Rectal smooth muscle tissue (tissue), 1 donor: ENCODE measurements around the gene ARPP19.
"Not testable (repeated sequence)": the region's sequence is repeated elsewhere in the genome, so short reads cannot be mapped to it uniquely, and the experiment has no call there.

ENCODE experiments used
- H3K27ac ChIP-seq: one replicate; pipeline ENCODE4 v1.7.0; 2013; ENCODE audit warnings: low read depth, low read length, inconsistent platforms
- H3K27me3 ChIP-seq: one replicate; pipeline ENCODE4 v1.7.0; 2013; ENCODE audit warnings: low read length; ENCODE audit not compliant: control insufficient read depth, insufficient read depth
- H3K36me3 ChIP-seq: one replicate; pipeline ENCODE4 v1.7.0; 2013; ENCODE audit warnings: low read length; ENCODE audit not compliant: control insufficient read depth, insufficient read depth
- H3K4me1 ChIP-seq: one replicate; pipeline ENCODE4 v1.7.0; 2013; ENCODE audit warnings: low read length; ENCODE audit not compliant: control insufficient read depth, insufficient read depth
- H3K4me3 ChIP-seq: one replicate; pipeline ENCODE4 v1.7.0; 2013; ENCODE audit warnings: low read length
- H3K9ac ChIP-seq: one replicate; pipeline ENCODE4 v1.7.0; 2013; ENCODE audit warnings: low read length

Gene ARPP19

GRCh38 chr15:52521682-52522081 lies 47.1 kb downstream of the ARPP19 start:
- Histone ChIP-seq H3K4me1 (no peaks in the 10 kb centered on the region), H3K27me3 (no peaks in the 10 kb centered on the region)

GRCh38 chr15:52520421-52520820 lies 48.4 kb downstream of the ARPP19 start:
- Histone ChIP-seq H3K4me3 (no peak overlapping the region), H3K9ac (no peak overlapping the region), H3K27ac (no peak overlapping the region), H3K4me1 (no peaks in the 10 kb centered on the region), H3K27me3 (no peaks in the 10 kb centered on the region), H3K36me3 (no peaks in the 10 kb centered on the region)

More at GRCh38 chr15:52521682-52522081, 47.1 kb downstream of the ARPP19 start:
- no peak overlapping the region for H3K4me3 ChIP-seq
- H3K36me3 ChIP-seq: no peaks in the 10 kb centered on the region
- H3K9ac ChIP-seq: no peak overlapping the region
- H3K27ac ChIP-seq: no peak overlapping the region

GRCh38 chr15:52518487-52519371 lies 50.1 kb downstream of the ARPP19 start:
- no peaks in the 10 kb centered on the region for H3K36me3 ChIP-seq
- no peak overlapping the region for H3K4me3 ChIP-seq
- H3K9ac ChIP-seq: no peak overlapping the region
- no peaks in the 10 kb centered on the region for H3K4me1 ChIP-seq
- no peak overlapping the region for H3K27ac ChIP-seq
- H3K27me3 ChIP-seq: no peaks in the 10 kb centered on the region

- Histone ChIP-seq H3K27me3 (no peaks in the 10 kb centered on the region), H3K36me3 (no peaks in the 10 kb centered on the region), H3K4me1 (no peaks in the 10 kb centered on the region), H3K4me3 (no peak overlapping the region), H3K9ac (no peak overlapping the region), H3K27ac (no peak overlapping the region)
Observed at GRCh38 chr15:52517014-52517413, 51.8 kb downstream of the ARPP19 start.

GRCh38 chr15:52515343-52515742 lies 53.5 kb downstream of the ARPP19 start:
- Histone ChIP-seq H3K4me3 (no peak overlapping the region), H3K9ac (no peak overlapping the region), H3K36me3 (no peaks in the 10 kb centered on the region)

GRCh38 chr15:52514482-52514881 lies 54.3 kb downstream of the ARPP19 start:
- Histone ChIP-seq H3K9ac (no peak overlapping the region), H3K4me1 (no peaks in the 10 kb centered on the region), H3K27ac (no peak overlapping the region), H3K27me3 (no peaks in the 10 kb centered on the region), H3K4me3 (no peak overlapping the region), H3K36me3 (no peaks in the 10 kb centered on the region)

More at GRCh38 chr15:52515343-52515742, 53.5 kb downstream of the ARPP19 start:
- no peaks in the 10 kb centered on the region for H3K27me3 ChIP-seq
- H3K4me1 ChIP-seq: no peaks in the 10 kb centered on the region
- H3K27ac ChIP-seq: no peak overlapping the region

GRCh38 chr15:52512869-52513268 lies 56.0 kb downstream of the ARPP19 start:
- not testable (repeated sequence) for H3K4me1 ChIP-seq, H3K27ac ChIP-seq, H3K4me3 ChIP-seq, H3K27me3 ChIP-seq, H3K36me3 ChIP-seq, H3K9ac ChIP-seq

- Histone ChIP-seq H3K27ac (no peak overlapping the region), H3K4me3 (no peak overlapping the region), H3K27me3 (no peaks in the 10 kb centered on the region), H3K9ac (no peak overlapping the region), H3K4me1 (no peaks in the 10 kb centered on the region), H3K36me3 (no peaks in the 10 kb centered on the region)
Observed at GRCh38 chr15:52511084-52511483, 57.7 kb downstream of the ARPP19 start.

- Histone ChIP-seq H3K4me3 (no peak overlapping the region), H3K27me3 (no peaks in the 10 kb centered on the region), H3K4me1 (no peaks in the 10 kb centered on the region), H3K27ac (no peak overlapping the region), H3K9ac (no peak overlapping the region), H3K36me3 (no peaks in the 10 kb centered on the region)
Observed at GRCh38 chr15:52509500-52510245, 59.2 kb downstream of the ARPP19 start.

GRCh38 chr15:52506549-52506948 lies 62.3 kb downstream of the ARPP19 start:
- Histone ChIP-seq H3K27me3 (no peaks in the 10 kb centered on the region), H3K9ac (no peak overlapping the region), H3K4me3 (no peak overlapping the region), H3K4me1 (no peaks in the 10 kb centered on the region), H3K27ac (no peak overlapping the region), H3K36me3 (no peaks in the 10 kb centered on the region)

GRCh38 chr15:52505151-52505550 lies 63.7 kb downstream of the ARPP19 start:
- no peaks in the 10 kb centered on the region for H3K36me3 ChIP-seq
- no peaks in the 10 kb centered on the region for H3K27me3 ChIP-seq
- H3K4me1 ChIP-seq: no peaks in the 10 kb centered on the region
- no peak overlapping the region for H3K9ac ChIP-seq
- no peak overlapping the region for H3K27ac ChIP-seq
- H3K4me3 ChIP-seq: no peak overlapping the region

GRCh38 chr15:52503788-52504496 lies 64.9 kb downstream of the ARPP19 start:
- Histone ChIP-seq H3K27ac (no peak overlapping the region), H3K9ac (no peak overlapping the region), H3K4me1 (no peaks in the 10 kb centered on the region), H3K27me3 (no peaks in the 10 kb centered on the region), H3K36me3 (no peaks in the 10 kb centered on the region), H3K4me3 (no peak overlapping the region)
